PC-9 (cell line): ENCODE measurements around the gene MTRF1.

Experiments used
- CTCF ChIP-seq: fragments of 200-600 bp; sonication (generic); conservative IDR thresholded peaks from 2 replicates; pipeline ENCODE4 v1.6.1; 2017; ENCODE audit warnings: mixed run types, antibody characterized with exemption, mild to moderate bottlenecking, moderate library complexity
- EZH2 ChIP-seq: fragments of 200-600 bp; sonication (generic); IDR thresholded peaks from 2 replicates; pipeline ENCODE4 v1.8.0; 2017; ENCODE audit warnings: antibody characterized with exemption, low read depth

- TF ChIP-seq CTCF (no peak), EZH2 (no peak)
Observed at GRCh38 chr13:41213919-41214318, 49.5 kb downstream of the MTRF1 start.
